CD4-positive, alpha-beta T cell treated with Interleukin-4 for 1 hour (primary cell): Measurements from ENCODE around the gene FSTL4.

Source experiments
- DNase-seq, 2 donors: peaks; one replicate each; pipeline ENCODE4 v3.0.0-alpha.2; 2020 to 2022

The FSTL4 gene

DNA sequence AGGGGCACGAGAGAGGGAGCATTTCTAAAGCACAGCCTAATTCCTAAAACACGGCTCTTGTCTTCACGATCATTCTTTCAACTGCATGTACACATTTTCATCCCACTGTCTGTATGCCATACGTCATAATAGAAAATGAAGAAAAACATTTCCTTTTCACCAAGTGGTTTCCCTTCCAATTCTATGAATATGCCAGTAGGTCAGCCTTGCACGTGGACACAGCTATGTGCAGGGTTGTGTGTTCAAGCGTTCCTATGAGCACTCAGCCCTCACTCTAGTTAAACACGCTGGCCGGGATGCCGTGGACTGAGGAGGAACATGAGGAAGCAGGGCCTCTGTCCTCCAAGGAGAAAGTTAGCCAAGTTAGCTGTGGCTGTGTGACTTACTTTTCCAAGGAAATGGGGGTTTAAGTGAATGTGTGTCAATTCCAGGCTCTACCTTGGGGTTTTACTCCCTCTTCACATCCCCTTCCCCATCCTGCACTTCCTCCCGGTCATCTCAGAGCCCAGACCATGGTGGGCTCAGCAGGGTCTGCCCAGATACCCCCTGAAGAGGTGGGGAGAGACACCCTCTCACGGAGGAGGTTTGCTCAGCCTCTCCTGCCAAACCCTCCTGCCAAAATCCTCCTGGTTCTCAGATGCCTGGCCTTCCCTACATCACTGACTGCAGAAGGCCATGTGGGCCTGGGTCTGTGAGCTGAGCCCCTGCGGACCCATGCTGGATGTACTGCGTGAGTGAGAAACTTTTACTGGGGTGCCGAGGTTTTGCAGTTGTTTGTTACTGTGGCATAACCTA is 230.6 kb downstream of the FSTL4 start:
- DNase-seq = peak in 1 of 2 donors; percentile 8

- no peak for DNase-seq
These were observed 231.3 kb downstream of the FSTL4 start for GRCh38 chr5:133381041-133381440.

- DNase-seq = no peak
These were observed 234.6 kb downstream of the FSTL4 start for GRCh38 chr5:133377736-133378135.

- DNase-seq = no peak
These were observed 235.4 kb downstream of the FSTL4 start for GRCh38 chr5:133376986-133377385.

DNA sequence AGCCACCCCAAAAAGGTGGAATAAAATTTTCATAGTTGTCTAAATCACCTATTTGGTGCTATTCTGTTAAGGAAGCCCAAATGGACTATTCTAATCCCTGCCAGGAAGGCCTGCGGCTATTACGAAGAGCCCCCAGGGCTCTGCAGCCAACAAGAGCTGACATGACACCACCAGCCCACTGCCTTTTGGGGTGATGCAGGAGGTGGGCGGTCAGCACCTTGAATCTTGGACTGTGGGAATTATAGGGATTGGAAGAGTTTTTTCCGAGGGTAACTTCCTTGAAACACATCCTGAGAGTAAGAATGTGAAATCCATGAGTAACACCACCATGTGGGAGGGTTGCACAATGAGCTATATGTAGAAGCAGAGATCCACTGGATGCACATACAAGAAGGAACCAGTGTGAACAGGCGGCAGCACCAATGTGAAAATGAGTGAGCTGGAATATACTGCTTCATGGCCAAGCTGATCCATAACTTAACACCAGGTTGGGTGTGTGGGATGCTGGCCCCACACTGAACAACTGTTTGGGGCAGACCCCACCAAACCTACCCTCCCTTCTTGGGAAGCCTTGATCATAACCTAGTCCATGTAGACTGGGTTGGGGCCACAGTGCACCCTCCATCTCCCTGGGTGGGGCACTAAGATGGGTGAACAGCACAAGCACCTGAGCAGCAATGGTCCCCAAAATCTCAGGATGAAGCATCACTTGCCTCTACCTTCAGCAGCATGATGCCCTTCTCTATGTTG is 239.0 kb downstream of the FSTL4 start:
- DNase-seq = no peak

DNA sequence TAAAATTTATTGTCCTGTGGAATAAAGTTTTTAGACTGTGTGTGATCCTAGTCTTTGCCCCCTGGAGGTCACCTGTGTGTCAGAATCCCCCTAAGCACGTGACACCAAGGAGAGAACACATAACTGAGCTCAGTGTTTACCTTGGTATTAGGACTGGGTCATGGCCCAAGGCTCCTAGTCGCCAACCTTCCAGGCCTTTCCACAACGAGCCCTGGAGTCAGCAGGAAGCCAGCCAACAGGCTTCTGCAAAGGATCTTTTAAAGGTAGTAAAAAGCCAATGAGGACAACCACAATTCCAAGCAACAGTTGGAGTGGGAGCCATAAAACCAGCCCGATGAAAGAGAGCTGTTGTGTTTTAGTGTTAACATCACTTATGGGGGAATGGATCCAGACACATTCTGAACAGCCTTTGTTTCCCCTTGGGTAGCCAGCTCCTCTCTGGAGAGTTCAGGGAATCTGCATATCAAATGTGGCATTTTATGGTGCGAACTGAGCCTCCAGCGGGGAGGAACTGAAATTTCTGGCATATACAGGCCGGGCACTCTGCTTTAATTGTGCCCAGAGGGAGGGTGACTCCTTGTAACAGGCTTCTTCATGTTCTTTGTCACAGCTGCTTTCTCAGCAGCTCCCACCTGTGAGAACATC is 239.9 kb downstream of the FSTL4 start:
- DNase-seq = no peak

GRCh38 chr5:133371371-133372155 is 240.8 kb downstream of the FSTL4 start:
- no peak for DNase-seq

DNA sequence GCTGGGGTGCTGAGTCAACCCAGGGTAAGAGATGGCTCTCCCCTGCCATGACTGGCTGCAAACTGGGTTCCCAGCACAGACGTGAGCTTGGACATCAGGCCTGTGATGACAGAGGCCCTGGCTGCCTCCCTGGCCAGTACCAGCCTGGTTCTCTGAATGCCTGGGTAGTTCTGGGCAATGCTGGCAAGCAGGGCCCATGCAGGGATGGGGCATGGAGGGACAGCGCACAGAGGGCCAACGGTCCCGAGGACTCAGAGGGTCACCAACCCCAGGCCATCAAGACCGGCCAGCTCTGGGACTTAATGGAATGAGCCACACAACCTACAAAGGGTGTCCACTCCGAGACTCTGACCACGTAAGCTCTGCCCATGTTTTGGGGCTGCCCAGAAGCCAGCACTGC is 241.4 kb downstream of the FSTL4 start:
- no peak for DNase-seq

- no peak for DNase-seq
These were observed 242.1 kb downstream of the FSTL4 start for GRCh38 chr5:133370036-133370831.

DNA sequence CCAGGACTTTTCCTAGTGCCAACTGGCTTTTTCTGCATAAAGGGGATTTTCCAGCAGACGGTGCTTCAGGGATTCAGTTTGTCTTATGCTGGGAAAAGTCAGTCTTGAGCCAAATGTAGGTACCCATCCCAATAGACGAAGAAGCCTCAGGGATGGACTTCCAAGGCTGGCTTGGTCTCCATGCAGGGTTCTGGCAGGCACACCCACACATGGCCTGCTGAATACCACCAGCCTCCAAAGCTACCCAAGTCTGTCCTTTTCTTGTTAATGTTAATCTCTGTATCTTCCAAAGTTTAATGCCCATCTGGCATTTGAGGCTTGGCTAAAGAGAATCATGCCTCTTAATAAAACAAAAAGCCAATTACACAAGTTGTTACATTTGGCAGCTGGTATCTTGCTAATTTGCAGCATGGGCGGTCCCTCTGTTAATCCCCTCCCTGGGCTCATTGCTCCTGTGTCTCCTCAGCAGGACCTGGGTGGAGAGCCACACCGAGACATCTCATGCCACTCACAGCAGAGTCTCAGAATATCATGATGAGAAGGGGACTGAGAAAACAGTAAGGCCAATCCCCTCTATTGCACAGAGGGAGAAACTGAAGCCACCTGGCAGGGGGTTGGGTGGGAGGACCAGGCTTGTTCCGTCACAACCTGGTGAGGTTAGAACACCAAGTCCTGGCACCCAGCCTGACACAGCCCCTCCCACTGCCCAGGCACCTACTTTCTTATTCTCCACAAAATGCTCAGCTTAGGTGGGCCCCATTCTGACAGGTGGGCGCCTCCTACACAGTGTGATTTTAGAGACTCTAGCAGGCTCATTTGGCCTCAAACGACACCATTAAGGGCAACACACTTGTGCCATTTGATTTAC is 243.2 kb downstream of the FSTL4 start:
- no peak for DNase-seq

DNA sequence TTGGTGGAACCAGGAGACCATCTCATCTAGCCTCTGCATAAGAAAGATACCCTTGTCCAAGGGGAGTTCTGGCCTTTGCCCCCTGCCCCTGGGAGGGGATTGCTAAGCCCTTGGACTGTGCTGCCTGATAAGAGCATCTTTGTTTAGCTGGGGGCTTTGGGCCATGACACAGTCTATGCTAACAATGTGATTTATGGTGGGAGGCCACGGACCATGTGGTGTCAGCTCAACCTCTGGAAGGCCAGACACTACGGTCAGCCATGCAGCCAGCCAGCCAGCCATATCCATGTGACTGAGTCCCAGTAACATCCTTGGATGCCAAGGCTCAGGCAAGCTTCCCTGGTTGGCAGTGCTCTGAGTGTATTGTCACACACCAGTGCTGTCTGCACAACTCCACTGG is 244.4 kb downstream of the FSTL4 start:
- DNase-seq = no peak

DNA sequence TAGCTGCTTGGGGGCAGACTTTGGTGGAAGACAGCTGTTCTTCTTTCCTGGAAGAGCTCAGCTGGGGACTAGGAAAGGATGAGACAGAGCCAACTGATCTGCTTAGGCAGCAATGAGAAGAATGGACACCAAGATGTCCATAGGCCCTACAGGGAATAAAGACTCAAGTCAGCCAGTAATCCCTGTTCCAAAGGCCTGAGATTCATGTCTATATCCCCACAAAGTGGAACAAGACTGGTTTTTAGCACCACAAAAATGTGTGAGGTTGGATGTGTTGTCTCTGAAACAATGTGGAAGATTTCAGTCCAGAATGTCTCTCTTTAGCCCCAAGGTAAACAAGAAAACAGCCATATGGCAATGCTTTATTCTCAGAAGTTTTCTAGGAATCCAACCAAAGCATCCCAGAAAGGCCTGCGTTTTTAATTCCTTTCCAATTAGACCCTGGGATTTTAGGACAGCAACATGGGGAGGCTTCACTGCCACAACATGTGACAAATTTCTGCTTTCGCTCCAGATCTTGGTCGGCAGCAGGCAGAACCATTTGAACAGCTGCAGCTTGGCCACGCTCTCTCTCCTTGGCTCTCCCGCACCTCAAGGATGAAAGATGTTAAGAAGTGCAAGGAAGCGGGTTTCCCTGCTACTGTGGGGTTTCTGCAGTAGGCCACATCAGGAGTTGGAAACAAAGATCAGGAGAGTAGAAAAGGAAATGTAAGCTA is 245.1 kb downstream of the FSTL4 start:
- DNase-seq = no peak

DNA sequence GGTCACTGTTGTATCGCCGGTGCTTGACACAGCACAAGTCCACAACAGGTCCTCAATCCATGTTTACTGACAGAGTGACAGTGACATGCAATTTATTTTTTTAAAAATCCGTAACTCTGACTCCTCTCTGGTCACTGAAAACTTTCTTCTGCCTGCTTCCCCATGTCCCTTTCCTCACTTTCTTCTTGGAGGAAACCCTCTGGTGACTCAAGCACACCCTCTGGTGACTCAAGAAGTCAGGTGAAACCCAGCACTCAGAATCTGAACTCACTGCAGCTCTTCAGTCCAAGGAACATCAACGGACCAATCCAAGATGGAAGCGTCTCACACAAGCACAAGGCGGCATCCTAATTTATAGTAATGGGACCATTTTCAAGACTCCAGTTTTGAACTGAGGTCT is 245.9 kb downstream of the FSTL4 start:
- no peak for DNase-seq

DNA sequence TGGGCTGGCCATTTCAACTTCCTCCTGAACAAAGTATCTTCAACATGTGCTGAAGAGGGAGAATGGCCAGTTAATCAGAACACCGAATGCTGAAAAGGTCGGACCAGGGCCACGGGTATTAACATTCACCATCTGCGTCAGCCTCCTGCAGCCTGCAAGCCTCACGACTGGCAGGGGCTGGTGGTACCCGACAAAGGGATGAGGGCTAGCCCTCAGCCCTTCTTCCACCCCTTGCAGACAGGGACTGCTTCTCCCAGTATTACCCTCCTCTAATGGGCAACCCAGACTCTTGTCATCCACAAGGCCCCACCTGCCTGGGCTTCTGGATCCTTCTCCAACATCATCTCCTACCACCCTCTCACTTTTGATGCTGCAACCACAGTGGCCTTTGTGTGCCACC is 246.6 kb downstream of the FSTL4 start:
- no peak for DNase-seq

GRCh38 chr5:133364936-133365707 is 247.2 kb downstream of the FSTL4 start:
- DNase-seq = no peak

GRCh38 chr5:133363807-133364587 is 248.3 kb downstream of the FSTL4 start:
- DNase-seq = no peak

- no peak for DNase-seq
These were observed 249.9 kb downstream of the FSTL4 start for GRCh38 chr5:133362438-133362837.

DNA sequence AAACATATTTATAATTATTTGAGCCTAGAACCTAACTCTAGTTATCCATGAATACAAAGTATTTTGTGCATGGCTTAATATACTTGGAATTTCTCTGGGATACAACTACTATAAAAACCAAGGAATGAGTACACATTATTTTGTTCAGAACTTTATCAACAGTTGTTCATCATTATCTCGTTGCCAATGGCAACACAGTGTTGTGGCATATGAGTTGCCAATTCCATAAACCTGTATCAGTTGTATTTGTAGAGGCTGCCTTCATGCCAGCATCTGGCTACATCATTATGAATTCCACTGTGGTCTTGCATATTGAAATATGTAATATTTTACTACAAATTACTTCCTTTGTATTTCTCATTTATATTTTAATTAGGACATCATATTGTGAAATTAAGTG is 250.4 kb downstream of the FSTL4 start:
- no peak for DNase-seq
